ENCODE results near the gene SLC66A1.

Gene SLC66A1

DNA sequence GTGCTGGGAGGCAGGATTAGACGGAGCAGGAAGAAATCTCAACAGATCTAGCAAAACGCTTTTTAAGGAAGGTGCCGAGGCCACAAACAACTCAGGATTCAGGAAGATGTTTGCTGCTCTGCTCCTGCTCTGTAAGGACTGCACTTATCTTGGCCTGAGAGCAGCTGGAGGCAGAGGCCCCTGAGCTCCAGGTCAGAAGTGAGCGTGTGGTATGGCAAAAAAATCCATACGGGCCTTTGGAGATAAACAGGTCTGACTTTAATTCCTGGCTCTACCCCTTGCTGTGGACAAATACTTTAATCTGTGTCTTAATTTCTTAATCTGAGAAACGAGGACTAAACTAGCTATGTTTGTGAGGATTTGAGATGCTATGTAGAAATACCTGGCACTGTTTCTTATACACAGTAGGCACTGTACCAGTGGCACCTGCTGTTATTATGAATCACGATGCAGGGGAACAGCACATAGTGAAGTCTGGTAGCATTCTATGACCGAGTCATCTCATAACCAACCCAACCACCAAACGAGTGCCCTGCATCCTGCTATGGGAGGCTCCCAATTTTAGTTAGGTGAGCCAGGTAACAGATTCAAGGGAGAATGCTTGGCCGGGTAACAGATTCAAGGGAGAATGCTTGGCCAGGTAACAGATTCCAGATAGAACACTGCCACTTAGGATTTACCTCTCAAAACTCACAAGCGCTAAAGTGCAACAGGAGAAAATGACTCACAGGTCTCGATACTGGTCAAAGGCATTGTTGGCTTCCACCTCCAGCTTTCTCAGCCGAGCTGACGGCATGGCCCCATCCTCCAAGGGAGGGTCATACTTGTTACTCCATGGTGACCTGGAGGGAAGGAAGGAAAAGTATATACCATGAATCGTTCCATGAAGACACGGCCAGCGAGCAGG is 65.9 kb downstream of the SLC66A1 start:
- DNase-seq (ENCODE audit: low read depth): no peak
